GM23338 (cell line): Measurements from ENCODE around the gene CD300LB. TPM values are rescaled to one million over a fixed set of nuclear protein-coding genes. Genes with fewer than 3 reads are reported as not detected.

Experiments used
- ATAC-seq: fragments of 200-7000 bp; cut with Tn5 transposase; 3 replicates; pipeline ENCODE4 v1.9.1; 2020
- DNase-seq: peaks from one replicate; pipeline ENCODE4 v3.0.0-alpha.2; 2015; ENCODE audit warnings: low spot score
- H2AFZ ChIP-seq: fragments of 200-600 bp; sonication (generic); 2 replicates; pipeline ENCODE4 v1.8.0; 2016; ENCODE audit warnings: antibody characterized with exemption, mild to moderate bottlenecking, moderate library complexity
- H3F3A ChIP-seq: fragments of 200-600 bp; sonication (generic); replicated peaks from 2 replicates; pipeline ENCODE4 v1.8.0; 2017; ENCODE audit warnings: antibody characterized with exemption, mixed run types, low read depth
- H3K27ac ChIP-seq: fragments of 200-600 bp; sonication (generic); 2 replicates; pipeline ENCODE4 v1.6.1; 2016; ENCODE audit warnings: low read depth
- H3K27me3 ChIP-seq: fragments of 200-600 bp; sonication (generic); 2 replicates; pipeline ENCODE4 v1.8.0; 2016; ENCODE audit warnings: mild to moderate bottlenecking, mixed run types, moderate library complexity; ENCODE audit not compliant: insufficient read depth
- H3K36me3 ChIP-seq: fragments of 200-600 bp; sonication (generic); 2 replicates; pipeline ENCODE4 v1.8.0; 2016; ENCODE audit warnings: mild to moderate bottlenecking; ENCODE audit not compliant: insufficient read depth
- H3K4me1 ChIP-seq: fragments of 200-600 bp; sonication (generic); 2 replicates; pipeline ENCODE4 v1.8.0; 2016; ENCODE audit warnings: mild to moderate bottlenecking, moderate library complexity; ENCODE audit not compliant: insufficient read depth
- H3K4me2 ChIP-seq: fragments of 200-600 bp; sonication (generic); 2 replicates; pipeline ENCODE4 v1.7.1; 2017; ENCODE audit warnings: mixed run types
- H3K4me3 ChIP-seq: fragments of 200-600 bp; sonication (generic); 2 replicates; pipeline ENCODE4 v1.6.1; 2016; ENCODE audit warnings: mixed run types
- H3K79me2 ChIP-seq: fragments of 200-600 bp; sonication (generic); replicated peaks from 2 replicates; pipeline ENCODE4 v1.8.0; 2017; ENCODE audit warnings: mild to moderate bottlenecking; ENCODE audit not compliant: insufficient read depth
- H3K9me2 ChIP-seq: fragments of 200-600 bp; sonication (generic); 2 replicates; pipeline ENCODE4 v1.8.0; 2017; ENCODE audit not compliant: insufficient read depth
- H4K20me1 ChIP-seq: fragments of 200-600 bp; sonication (generic); replicated peaks from 2 replicates; pipeline ENCODE4 v1.8.0; 2017; ENCODE audit warnings: mild to moderate bottlenecking; ENCODE audit not compliant: insufficient read depth
- H3K27ac Mint-ChIP-seq: 2 replicates; pipeline ENCODE4 v1.8.0; 2020; ENCODE audit warnings: inconsistent platforms, mild to moderate bottlenecking, moderate library complexity, mixed read lengths
- H3K27me3 Mint-ChIP-seq: 3 replicates; pipeline ENCODE4 v1.8.0; 2022; ENCODE audit warnings: low read depth, mild to moderate bottlenecking, moderate library complexity, mixed read lengths, inconsistent platforms; ENCODE audit not compliant: insufficient read depth, poor library complexity
- H3K36me3 Mint-ChIP-seq: 3 replicates; pipeline ENCODE4 v1.8.0; 2021; ENCODE audit warnings: low read depth, mild to moderate bottlenecking, inconsistent platforms, moderate library complexity, mixed read lengths
- H3K4me1 Mint-ChIP-seq: 3 replicates; pipeline ENCODE4 v1.8.0; 2020; ENCODE audit warnings: mild to moderate bottlenecking, inconsistent platforms, mixed read lengths
- H3K4me3 Mint-ChIP-seq: 3 replicates; pipeline ENCODE4 v1.8.0; 2021; ENCODE audit warnings: moderate library complexity, mild to moderate bottlenecking, inconsistent platforms, mixed read lengths
- H3K9me3 Mint-ChIP-seq: 3 replicates; pipeline ENCODE4 v1.8.0; 2020; ENCODE audit warnings: moderate library complexity, mild to moderate bottlenecking, inconsistent platforms, mixed read lengths
- CREB1 ChIP-seq: fragments of 250-450 bp; sonication (Bioruptor Pico); IDR thresholded peaks from 2 replicates; pipeline ENCODE4 v1.5.0; 2020; ENCODE audit warnings: low read depth, mild to moderate bottlenecking, moderate library complexity
- EZH2 ChIP-seq: fragments of 200-600 bp; sonication (generic); IDR thresholded peaks from one replicate; pipeline ENCODE4 v1.8.0; 2017; ENCODE audit warnings: antibody characterized with exemption, mild to moderate bottlenecking, low read depth; ENCODE audit not compliant: unreplicated experiment
- EZH2phosphoT487 ChIP-seq: fragments of 200-600 bp; sonication (generic); IDR thresholded peaks from one replicate; pipeline ENCODE4 v1.8.1; 2018; ENCODE audit warnings: antibody characterized with exemption; ENCODE audit not compliant: unreplicated experiment
- JUNB ChIP-seq: IDR thresholded peaks from one replicate; pipeline ENCODE4 v1.6.1; 2016; ENCODE audit warnings: antibody characterized with exemption; ENCODE audit not compliant: unreplicated experiment
- NANOG ChIP-seq: IDR thresholded peaks from 2 replicates; pipeline ENCODE4 v1.6.1; 2016; ENCODE audit warnings: antibody characterized with exemption, borderline replicate concordance
- POLR2AphosphoS5 ChIP-seq: IDR thresholded peaks from 2 replicates; pipeline ENCODE4 v1.6.1; 2016; ENCODE audit warnings: antibody characterized with exemption, low read depth
- STAT1 ChIP-seq: IDR thresholded peaks from one replicate; pipeline ENCODE4 v1.6.1; 2016; ENCODE audit warnings: antibody characterized with exemption; ENCODE audit not compliant: unreplicated experiment
- ZNF114 ChIP-seq: fragments of 250-450 bp; sonication (Bioruptor Pico); IDR thresholded peaks from 2 replicates; pipeline ENCODE4 v1.5.0; 2020; ENCODE audit warnings: mild to moderate bottlenecking, moderate library complexity
- ZNF331 ChIP-seq: fragments of 250-450 bp; sonication (Bioruptor Pico); IDR thresholded peaks from 2 replicates; pipeline ENCODE4 v1.5.0; 2020; ENCODE audit warnings: low read depth, mild to moderate bottlenecking, moderate library complexity
- polyA plus RNA-seq: library from polyadenylated mRNA; unstranded; fragments of >200 nt; fragmentation: Nextera tagmentation; extraction: Ambion mirVana; gene quantifications from 2 replicates; pipeline ENCODE4 v1.2.1, GENCODE V29; 2016
- total RNA-seq: library from RNA; depleted of rRNA; stranded (reverse); fragments of >200 nt; shearing (Covaris generic); gene quantifications from 2 replicates; pipeline ENCODE4 v1.2.3, GENCODE V29; 2014
- TF ChIP-seq, protein P1 (sequence below): fragments of 250-450 bp; sonication (Bioruptor Pico); IDR thresholded peaks from 2 replicates; pipeline ENCODE4 v1.5.0; 2020; ENCODE audit warnings: mild to moderate bottlenecking, moderate library complexity
- TF ChIP-seq, protein P2 (sequence below), 2 experiments: fragments of 200-600 bp in 1 of 2; sonication (generic) in 1 of 2; conservative IDR thresholded peaks; 2 replicates each; pipeline versions ENCODE4 v1.5.1 to v1.6.1; 2016 to 2017; ENCODE audit warnings: antibody characterized with exemption in 2 of 2, low read depth in 2 of 2, mild to moderate bottlenecking in 2 of 2, moderate library complexity in 1 of 2
- TF ChIP-seq, protein P3 (sequence below): IDR thresholded peaks from one replicate; pipeline ENCODE4 v1.6.1; 2018; ENCODE audit warnings: antibody characterized with exemption; ENCODE audit not compliant: unreplicated experiment
- TF ChIP-seq, protein P4 (sequence below): IDR thresholded peaks from 2 replicates; pipeline ENCODE4 v1.6.1; 2016; ENCODE audit warnings: antibody characterized with exemption

Gene CD300LB
- total and polyA plus RNA-seq, 2 experiments from 2014 or later = not detected

DNA sequence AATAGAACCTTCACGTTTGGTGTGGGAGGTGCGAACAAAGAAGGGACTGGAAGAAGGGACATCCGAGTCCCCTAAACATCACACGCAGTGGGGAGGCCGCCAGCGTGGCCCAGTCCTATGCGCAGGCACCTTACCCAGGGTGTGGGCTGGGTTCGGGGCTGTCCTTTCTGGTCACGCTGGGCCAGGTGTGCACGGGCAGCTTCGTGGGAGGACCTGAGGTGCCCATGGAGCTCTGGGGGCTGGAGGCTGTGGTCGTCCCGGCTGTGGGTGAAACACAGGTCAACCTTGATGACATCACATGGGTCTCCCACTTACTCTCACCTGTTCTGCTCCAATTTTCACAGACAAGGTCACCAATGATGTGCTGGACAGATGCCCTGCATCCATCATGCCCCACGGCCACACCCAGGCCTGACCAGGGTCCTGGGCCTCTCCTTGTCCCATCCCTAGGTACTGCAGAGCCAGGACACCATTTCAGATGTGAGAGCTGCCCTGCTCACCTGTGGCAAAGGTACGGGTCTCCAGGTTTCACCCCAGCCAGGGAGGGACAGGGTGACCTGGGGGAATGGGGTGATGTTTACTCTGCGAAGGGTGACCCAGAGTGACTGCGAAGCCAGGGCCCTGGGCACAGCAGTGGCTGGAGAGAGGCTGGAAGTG is 11.6 kb upstream of the CD300LB start:
- no peak for DNase-seq
- Histone ChIP-seq H3K4me2 (no peak overlapping the region), H3K27me3 (no peaks in the 10 kb centered on the region), H3K9me2 (no peaks in the 10 kb centered on the region), H3K36me3 (no peaks in the 10 kb centered on the region), H3F3A (no peaks in the 10 kb centered on the region), H3K4me1 (no peaks in the 10 kb centered on the region), H2AFZ (no peak overlapping the region), H3K4me3 (no peak overlapping the region), H3K79me2 (no peaks in the 10 kb centered on the region), H3K27ac (no peak overlapping the region), H4K20me1 (no peaks in the 10 kb centered on the region)
- Mint-ChIP-seq H3K4me1 (peaks cover 2% of the 10 kb centered on the region; the same call in 1 of the 3 replicates), H3K36me3 (no peaks in the 10 kb centered on the region), H3K9me3 (no peaks in the 10 kb centered on the region; the same call in 2 of the 3 replicates), H3K27me3 (peaks cover 15% of the 10 kb centered on the region), H3K4me3 (no peak overlapping the region), H3K27ac (no peak overlapping the region)
- TF ChIP-seq POLR2AphosphoS5 (no peak), STAT1 (no peak), EZH2phosphoT487 (no peak), JUNB (no peak), NANOG (no peak), CREB1 (CRISPR knock-in tag) (no peak), ZNF331 (CRISPR knock-in tag) (no peak), EZH2 (no peak), ZNF114 (CRISPR knock-in tag) (no peak)
- TF ChIP-seq, protein P1, sequence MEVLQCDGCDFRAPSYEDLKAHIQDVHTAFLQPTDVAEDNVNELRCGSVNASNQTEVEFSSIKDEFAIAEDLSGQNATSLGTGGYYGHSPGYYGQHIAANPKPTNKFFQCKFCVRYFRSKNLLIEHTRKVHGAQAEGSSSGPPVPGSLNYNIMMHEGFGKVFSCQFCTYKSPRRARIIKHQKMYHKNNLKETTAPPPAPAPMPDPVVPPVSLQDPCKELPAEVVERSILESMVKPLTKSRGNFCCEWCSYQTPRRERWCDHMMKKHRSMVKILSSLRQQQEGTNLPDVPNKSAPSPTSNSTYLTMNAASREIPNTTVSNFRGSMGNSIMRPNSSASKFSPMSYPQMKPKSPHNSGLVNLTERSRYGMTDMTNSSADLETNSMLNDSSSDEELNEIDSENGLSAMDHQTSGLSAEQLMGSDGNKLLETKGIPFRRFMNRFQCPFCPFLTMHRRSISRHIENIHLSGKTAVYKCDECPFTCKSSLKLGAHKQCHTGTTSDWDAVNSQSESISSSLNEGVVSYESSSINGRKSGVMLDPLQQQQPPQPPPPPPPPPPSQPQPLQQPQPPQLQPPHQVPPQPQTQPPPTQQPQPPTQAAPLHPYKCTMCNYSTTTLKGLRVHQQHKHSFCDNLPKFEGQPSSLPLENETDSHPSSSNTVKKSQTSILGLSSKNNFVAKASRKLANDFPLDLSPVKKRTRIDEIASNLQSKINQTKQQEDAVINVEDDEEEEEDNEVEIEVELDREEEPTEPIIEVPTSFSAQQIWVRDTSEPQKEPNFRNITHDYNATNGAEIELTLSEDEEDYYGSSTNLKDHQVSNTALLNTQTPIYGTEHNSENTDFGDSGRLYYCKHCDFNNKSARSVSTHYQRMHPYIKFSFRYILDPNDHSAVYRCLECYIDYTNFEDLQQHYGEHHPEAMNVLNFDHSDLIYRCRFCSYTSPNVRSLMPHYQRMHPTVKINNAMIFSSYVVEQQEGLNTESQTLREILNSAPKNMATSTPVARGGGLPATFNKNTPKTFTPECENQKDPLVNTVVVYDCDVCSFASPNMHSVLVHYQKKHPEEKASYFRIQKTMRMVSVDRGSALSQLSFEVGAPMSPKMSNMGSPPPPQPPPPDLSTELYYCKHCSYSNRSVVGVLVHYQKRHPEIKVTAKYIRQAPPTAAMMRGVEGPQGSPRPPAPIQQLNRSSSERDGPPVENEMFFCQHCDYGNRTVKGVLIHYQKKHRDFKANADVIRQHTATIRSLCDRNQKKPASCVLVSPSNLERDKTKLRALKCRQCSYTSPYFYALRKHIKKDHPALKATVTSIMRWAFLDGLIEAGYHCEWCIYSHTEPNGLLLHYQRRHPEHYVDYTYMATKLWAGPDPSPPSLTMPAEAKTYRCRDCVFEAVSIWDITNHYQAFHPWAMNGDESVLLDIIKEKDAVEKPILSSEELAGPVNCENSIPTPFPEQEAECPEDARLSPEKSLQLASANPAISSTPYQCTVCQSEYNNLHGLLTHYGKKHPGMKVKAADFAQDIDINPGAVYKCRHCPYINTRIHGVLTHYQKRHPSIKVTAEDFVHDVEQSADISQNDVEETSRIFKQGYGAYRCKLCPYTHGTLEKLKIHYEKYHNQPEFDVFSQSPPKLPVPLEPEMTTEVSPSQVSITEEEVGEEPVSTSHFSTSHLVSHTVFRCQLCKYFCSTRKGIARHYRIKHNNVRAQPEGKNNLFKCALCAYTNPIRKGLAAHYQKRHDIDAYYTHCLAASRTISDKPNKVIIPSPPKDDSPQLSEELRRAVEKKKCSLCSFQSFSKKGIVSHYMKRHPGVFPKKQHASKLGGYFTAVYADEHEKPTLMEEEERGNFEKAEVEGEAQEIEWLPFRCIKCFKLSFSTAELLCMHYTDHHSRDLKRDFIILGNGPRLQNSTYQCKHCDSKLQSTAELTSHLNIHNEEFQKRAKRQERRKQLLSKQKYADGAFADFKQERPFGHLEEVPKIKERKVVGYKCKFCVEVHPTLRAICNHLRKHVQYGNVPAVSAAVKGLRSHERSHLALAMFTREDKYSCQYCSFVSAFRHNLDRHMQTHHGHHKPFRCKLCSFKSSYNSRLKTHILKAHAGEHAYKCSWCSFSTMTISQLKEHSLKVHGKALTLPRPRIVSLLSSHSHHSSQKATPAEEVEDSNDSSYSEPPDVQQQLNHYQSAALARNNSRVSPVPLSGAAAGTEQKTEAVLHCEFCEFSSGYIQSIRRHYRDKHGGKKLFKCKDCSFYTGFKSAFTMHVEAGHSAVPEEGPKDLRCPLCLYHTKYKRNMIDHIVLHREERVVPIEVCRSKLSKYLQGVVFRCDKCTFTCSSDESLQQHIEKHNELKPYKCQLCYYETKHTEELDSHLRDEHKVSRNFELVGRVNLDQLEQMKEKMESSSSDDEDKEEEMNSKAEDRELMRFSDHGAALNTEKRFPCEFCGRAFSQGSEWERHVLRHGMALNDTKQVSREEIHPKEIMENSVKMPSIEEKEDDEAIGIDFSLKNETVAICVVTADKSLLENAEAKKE = no peak
- TF ChIP-seq, protein P2, sequence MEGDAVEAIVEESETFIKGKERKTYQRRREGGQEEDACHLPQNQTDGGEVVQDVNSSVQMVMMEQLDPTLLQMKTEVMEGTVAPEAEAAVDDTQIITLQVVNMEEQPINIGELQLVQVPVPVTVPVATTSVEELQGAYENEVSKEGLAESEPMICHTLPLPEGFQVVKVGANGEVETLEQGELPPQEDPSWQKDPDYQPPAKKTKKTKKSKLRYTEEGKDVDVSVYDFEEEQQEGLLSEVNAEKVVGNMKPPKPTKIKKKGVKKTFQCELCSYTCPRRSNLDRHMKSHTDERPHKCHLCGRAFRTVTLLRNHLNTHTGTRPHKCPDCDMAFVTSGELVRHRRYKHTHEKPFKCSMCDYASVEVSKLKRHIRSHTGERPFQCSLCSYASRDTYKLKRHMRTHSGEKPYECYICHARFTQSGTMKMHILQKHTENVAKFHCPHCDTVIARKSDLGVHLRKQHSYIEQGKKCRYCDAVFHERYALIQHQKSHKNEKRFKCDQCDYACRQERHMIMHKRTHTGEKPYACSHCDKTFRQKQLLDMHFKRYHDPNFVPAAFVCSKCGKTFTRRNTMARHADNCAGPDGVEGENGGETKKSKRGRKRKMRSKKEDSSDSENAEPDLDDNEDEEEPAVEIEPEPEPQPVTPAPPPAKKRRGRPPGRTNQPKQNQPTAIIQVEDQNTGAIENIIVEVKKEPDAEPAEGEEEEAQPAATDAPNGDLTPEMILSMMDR (conservative IDR thresholded peaks at IDR 0.05; ENCODE audit: low read depth in 2 of 2) = no peak
- TF ChIP-seq, protein P3, sequence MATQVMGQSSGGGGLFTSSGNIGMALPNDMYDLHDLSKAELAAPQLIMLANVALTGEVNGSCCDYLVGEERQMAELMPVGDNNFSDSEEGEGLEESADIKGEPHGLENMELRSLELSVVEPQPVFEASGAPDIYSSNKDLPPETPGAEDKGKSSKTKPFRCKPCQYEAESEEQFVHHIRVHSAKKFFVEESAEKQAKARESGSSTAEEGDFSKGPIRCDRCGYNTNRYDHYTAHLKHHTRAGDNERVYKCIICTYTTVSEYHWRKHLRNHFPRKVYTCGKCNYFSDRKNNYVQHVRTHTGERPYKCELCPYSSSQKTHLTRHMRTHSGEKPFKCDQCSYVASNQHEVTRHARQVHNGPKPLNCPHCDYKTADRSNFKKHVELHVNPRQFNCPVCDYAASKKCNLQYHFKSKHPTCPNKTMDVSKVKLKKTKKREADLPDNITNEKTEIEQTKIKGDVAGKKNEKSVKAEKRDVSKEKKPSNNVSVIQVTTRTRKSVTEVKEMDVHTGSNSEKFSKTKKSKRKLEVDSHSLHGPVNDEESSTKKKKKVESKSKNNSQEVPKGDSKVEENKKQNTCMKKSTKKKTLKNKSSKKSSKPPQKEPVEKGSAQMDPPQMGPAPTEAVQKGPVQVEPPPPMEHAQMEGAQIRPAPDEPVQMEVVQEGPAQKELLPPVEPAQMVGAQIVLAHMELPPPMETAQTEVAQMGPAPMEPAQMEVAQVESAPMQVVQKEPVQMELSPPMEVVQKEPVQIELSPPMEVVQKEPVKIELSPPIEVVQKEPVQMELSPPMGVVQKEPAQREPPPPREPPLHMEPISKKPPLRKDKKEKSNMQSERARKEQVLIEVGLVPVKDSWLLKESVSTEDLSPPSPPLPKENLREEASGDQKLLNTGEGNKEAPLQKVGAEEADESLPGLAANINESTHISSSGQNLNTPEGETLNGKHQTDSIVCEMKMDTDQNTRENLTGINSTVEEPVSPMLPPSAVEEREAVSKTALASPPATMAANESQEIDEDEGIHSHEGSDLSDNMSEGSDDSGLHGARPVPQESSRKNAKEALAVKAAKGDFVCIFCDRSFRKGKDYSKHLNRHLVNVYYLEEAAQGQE = no peak
- TF ChIP-seq, protein P4, sequence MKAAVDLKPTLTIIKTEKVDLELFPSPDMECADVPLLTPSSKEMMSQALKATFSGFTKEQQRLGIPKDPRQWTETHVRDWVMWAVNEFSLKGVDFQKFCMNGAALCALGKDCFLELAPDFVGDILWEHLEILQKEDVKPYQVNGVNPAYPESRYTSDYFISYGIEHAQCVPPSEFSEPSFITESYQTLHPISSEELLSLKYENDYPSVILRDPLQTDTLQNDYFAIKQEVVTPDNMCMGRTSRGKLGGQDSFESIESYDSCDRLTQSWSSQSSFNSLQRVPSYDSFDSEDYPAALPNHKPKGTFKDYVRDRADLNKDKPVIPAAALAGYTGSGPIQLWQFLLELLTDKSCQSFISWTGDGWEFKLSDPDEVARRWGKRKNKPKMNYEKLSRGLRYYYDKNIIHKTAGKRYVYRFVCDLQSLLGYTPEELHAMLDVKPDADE = no peak
- no peak for ATAC-seq
